ENCODE measurements around the gene DCANP1.

Gene DCANP1

DNA sequence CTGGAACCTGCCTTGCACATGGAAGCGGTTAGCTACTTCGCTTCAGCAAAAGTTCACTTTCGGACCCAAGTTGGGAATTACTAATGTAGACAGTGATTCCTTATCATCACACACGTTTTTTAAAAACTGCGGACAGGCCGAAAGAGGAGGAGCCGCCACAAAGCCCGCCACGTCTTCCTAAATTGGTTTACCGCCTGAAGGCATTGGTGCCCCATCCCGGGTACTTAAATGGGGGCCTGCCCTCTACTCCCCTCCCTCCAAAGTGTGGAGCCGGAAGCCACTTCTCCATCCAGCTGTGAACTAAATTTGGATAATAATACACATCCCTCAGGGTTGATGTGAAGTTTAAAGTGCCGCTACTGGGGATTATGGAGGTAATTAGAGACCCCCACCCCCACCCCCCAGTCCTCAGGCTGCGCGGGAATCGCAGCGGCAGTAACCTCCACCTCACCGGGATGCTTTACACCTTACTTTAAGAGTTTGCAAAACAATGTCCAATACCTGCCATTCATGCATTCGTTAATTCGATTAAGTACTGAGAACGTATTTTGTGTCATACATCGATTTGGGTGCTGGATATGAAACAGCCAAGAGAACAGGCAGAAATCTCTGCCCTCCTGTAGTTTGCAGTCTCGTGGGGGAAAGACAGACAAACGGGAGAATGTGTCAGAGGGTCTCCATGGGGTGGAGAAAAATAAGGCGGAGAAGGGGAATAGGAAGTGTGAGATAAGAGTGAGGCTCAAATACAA, 47.2 kb downstream of the DCANP1 start:
- H3K36me3 ChIP-seq (ENCODE audit: low read depth), result peaks cover 21% of the 10 kb centered on the region
- ATAC-seq (ENCODE audit: low read depth) (no peak), DNase-seq (ENCODE audit: low spot score) (no peak)
- H3K27me3 ChIP-seq (ENCODE audit: insufficient read depth, poor library complexity, severe bottlenecking), result no peaks in the 10 kb centered on the region
- H3K4me1 ChIP-seq (ENCODE audit: insufficient read depth, poor library complexity, severe bottlenecking), result peaks cover 32% of the 10 kb centered on the region
- peak overlapping the region; percentile 97 for H3K4me3 ChIP-seq (ENCODE audit: severe bottlenecking)
- H3K27ac ChIP-seq (ENCODE audit: poor library complexity, severe bottlenecking), result peak overlapping the region; percentile 72
- H3K9me3 ChIP-seq (ENCODE audit: severe bottlenecking), result no peaks in the 10 kb centered on the region
- TF ChIP-seq, protein P1, sequence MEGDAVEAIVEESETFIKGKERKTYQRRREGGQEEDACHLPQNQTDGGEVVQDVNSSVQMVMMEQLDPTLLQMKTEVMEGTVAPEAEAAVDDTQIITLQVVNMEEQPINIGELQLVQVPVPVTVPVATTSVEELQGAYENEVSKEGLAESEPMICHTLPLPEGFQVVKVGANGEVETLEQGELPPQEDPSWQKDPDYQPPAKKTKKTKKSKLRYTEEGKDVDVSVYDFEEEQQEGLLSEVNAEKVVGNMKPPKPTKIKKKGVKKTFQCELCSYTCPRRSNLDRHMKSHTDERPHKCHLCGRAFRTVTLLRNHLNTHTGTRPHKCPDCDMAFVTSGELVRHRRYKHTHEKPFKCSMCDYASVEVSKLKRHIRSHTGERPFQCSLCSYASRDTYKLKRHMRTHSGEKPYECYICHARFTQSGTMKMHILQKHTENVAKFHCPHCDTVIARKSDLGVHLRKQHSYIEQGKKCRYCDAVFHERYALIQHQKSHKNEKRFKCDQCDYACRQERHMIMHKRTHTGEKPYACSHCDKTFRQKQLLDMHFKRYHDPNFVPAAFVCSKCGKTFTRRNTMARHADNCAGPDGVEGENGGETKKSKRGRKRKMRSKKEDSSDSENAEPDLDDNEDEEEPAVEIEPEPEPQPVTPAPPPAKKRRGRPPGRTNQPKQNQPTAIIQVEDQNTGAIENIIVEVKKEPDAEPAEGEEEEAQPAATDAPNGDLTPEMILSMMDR (IDR thresholded peaks at IDR 0.05; ENCODE audit: poor library complexity, severe bottlenecking), result no peak

DNA sequence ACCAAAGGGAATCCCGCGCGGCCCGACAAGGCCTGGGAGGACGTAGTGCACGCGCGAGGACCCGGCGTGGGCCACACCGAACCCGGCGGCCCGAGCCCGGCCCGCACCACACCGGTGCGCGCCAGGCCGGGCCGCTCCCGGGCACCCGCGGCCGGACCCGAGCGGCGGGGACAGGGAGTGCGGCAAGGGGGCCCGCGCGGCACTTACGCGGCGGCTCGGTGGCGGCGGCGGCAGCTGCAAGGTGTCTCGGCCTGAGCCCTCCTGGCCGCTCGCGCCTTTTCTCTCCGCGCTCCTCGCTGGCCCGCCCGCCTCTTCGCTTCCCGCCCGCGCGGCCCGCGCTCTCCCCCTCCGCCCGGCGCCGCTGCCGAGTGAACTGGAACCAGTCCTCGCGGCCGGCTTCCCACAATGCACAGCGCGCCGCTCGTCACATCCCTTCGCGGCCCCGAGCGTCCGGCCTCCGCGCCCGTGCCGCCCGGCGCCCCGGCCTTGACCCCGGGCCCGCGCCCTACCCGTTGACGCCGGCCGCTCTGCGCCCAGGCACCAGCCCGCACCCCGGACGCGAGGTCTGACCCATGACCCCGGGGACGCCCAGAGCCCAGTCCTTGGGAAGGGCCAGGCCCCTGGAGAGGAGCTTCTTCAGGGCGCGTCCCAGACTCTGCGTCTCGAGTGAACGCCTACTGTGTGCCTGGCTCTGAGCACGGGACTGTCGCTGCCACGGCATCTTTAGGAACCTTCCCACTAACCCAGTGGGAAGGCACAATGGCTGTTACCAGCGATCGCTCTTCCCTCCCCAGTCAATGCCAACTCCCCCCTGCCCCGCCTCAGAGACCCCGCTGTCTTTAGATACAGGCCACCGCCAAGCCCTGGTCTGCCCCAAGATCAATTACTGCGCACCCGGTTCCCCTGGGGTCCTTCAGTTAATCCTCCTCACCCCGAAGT, 48.0 kb downstream of the DCANP1 start, which contains the start of gene MACROH2A1:
TSS of gene MACROH2A1 (minus strand) at position 377 of the 939 bp plus-strand sequence. CDS start 10,138 bp downstream, outside the sequence.
- ATAC-seq (ENCODE audit: low read depth), result peak; percentile 80
- H3K9me3 ChIP-seq (ENCODE audit: severe bottlenecking), result no peaks in the 10 kb centered on the region
- peaks cover 30% of the 10 kb centered on the region for H3K4me1 ChIP-seq (ENCODE audit: insufficient read depth, poor library complexity, severe bottlenecking)
- no peaks in the 10 kb centered on the region for H3K27me3 ChIP-seq (ENCODE audit: insufficient read depth, poor library complexity, severe bottlenecking)
- peak within 1 kb of the TSS; percentile 72 for H3K27ac ChIP-seq (ENCODE audit: poor library complexity, severe bottlenecking)
- peak within 1 kb of the TSS; percentile 97 for H3K4me3 ChIP-seq (ENCODE audit: severe bottlenecking)
- DNase-seq (ENCODE audit: low spot score), result peak; percentile 91
- TF ChIP-seq, protein P1 (IDR thresholded peaks at IDR 0.05; ENCODE audit: poor library complexity, severe bottlenecking), result no peak
- H3K36me3 ChIP-seq (ENCODE audit: low read depth), result peaks cover 21% of the 10 kb centered on the region

DNA sequence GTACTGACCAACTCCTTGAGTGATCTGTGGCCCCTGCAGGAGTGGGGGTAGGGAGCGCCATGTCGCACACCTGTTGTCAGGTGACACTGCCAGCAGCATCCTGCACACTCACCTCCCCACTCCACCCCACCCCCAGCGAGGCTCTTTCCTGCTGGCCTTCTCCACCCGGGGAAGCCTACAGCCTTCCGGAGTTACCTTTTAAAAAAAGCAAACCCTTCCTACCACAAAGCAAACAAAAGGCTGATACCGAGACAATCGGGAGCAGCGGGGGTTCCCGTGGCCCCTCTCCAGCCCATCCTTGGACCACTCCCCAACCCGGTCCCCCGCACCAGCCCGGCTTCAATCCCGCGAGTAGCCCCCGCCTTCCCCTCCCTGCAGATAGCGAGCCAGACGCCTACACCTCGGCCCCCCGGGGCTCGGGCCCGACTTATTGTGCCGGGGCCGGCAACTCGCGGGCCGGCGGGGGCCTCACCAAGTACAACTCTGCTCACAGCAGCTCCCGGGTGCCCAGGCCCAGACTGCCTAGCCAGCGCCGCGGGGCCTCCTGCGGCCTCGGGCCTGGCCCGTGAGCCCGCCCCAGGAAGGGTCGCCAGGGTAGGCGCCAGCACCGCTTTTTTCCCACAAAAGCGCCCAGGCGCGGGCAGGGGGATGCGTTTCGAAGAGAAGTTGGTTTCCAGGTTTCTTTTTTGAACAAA, 48.8 kb downstream of the DCANP1 start:
- peak overlapping the region; percentile 72 for H3K27ac ChIP-seq (ENCODE audit: poor library complexity, severe bottlenecking)
- DNase-seq (ENCODE audit: low spot score), result no peak
- peak overlapping the region; percentile 97 for H3K4me3 ChIP-seq (ENCODE audit: severe bottlenecking)
- no peaks in the 10 kb centered on the region for H3K9me3 ChIP-seq (ENCODE audit: severe bottlenecking)
- H3K36me3 ChIP-seq (ENCODE audit: low read depth), result peaks cover 27% of the 10 kb centered on the region
- no peaks in the 10 kb centered on the region for H3K27me3 ChIP-seq (ENCODE audit: insufficient read depth, poor library complexity, severe bottlenecking)
- peaks cover 29% of the 10 kb centered on the region for H3K4me1 ChIP-seq (ENCODE audit: insufficient read depth, poor library complexity, severe bottlenecking)
- peak; percentile 43 for ATAC-seq (ENCODE audit: low read depth)
- TF ChIP-seq, protein P1 (IDR thresholded peaks at IDR 0.05; ENCODE audit: poor library complexity, severe bottlenecking), result no peak

DNA sequence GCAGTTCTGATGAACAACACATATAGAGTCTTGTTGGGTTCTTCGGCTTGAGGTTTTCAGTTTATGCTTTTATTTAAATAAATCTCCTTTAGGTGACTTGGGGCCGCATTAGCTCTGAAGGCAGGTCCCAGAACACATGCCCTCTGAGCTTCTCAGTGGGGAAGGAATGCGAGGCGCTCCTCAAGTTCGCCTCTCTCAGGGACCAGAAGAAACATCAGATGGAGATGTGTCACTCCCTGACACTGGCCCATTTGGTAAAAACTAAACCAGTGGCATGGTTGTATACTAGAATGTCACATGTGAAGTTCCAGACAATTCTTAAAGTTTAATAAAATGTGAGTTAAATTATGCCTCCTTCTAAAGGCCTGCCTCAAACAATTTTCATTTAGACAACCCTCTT, 50.1 kb downstream of the DCANP1 start:
- no peak overlapping the region for H3K4me3 ChIP-seq (ENCODE audit: severe bottlenecking)
- H3K36me3 ChIP-seq (ENCODE audit: low read depth), result peaks cover 39% of the 10 kb centered on the region

More for the DNA sequence above, 50.1 kb downstream of the DCANP1 start:
- peaks cover 34% of the 10 kb centered on the region for H3K4me1 ChIP-seq (ENCODE audit: insufficient read depth, poor library complexity, severe bottlenecking)
- TF ChIP-seq, protein P1 (IDR thresholded peaks at IDR 0.05; ENCODE audit: poor library complexity, severe bottlenecking), result no peak
- H3K27me3 ChIP-seq (ENCODE audit: insufficient read depth, poor library complexity, severe bottlenecking), result no peaks in the 10 kb centered on the region
- ATAC-seq (ENCODE audit: low read depth) (no peak), DNase-seq (ENCODE audit: low spot score) (no peak)
- no peak overlapping the region for H3K27ac ChIP-seq (ENCODE audit: poor library complexity, severe bottlenecking)
- H3K9me3 ChIP-seq (ENCODE audit: severe bottlenecking), result no peaks in the 10 kb centered on the region
